ENCODE data around the gene ZSCAN26. TPM values are rescaled to one million over a fixed set of nuclear protein-coding genes. Genes with fewer than 3 reads are reported as not detected.

ZSCAN26 gene
- total RNA-seq, 1 experiment from 2014 or later = 9.0 TPM

DNA sequence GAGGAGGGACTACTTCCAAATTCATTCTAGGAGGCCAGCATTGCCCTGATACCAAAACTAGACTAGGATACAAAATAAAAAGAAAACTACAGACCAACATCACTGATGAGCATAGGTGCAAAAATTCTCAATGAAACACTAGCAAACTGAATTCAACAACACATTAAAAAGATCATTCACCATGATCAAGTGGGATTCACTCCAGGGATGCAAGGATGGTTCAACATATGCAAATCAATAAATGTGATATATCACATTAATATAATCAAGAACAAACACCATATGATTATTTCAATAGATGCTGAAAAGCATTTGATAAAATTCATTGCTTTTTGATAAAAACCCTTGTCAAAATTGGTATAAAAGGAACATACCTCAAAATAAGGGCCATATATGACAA, 24.6 kb downstream of the ZSCAN26 start:
- no peak overlapping the region for H2BK12ac ChIP-seq (ENCODE audit: insufficient read length, low read depth, low read length)
- H2AK5ac ChIP-seq (ENCODE audit: insufficient read length, low read length) = no peak overlapping the region
- H3K23me2 ChIP-seq (ENCODE audit: insufficient read length, low read depth, low read length, poor library complexity, severe bottlenecking) = no peaks in the 10 kb centered on the region
- H3K56ac ChIP-seq (ENCODE audit: insufficient read length, low read depth, low read length) = no peak overlapping the region
- Mint-ChIP-seq H3K4me1 (no peaks in the 10 kb centered on the region), H3K36me3 (ENCODE audit: insufficient read depth in 1 of 3, low read depth in 3 of 3) (peaks cover 13 to 44% (median 37%) of the 10 kb centered on the region in 3 experiments; a peak in 6 of 7 replicates), H3K27ac (no peak overlapping the region), H3K27me3 (ENCODE audit: low read depth) (no peaks in the 10 kb centered on the region), H3K4me3 (no peak overlapping the region), H3K9me3 (peaks cover 0 to 3% of the 10 kb centered on the region in 2 experiments; a peak in 2 of 5 replicates)
- no peak overlapping the region for H2BK120ac ChIP-seq (ENCODE audit: low read depth, low read length, poor library complexity, severe bottlenecking)
- no peaks in the 10 kb centered on the region for H3K9me3 ChIP-seq (ENCODE audit: control insufficient read depth, low read depth, low read length)
- no peak for DNase-seq
- no peak overlapping the region for H3K27ac ChIP-seq (ENCODE audit: insufficient read length, low read depth, low read length)
- H3K23ac ChIP-seq (ENCODE audit: insufficient read length, low read depth, low read length) = no peak overlapping the region
- H3K14ac ChIP-seq (ENCODE audit: insufficient read depth, low read length) = no peak overlapping the region
- H3K9ac ChIP-seq (ENCODE audit: extremely low read depth, insufficient read length, low read length) = no peak overlapping the region
- H3K79me2 ChIP-seq (ENCODE audit: insufficient read depth, low read length) = no peaks in the 10 kb centered on the region
- no peaks in the 10 kb centered on the region for H3K79me1 ChIP-seq (ENCODE audit: insufficient read depth, low read depth, low read length, poor library complexity, severe bottlenecking)
- TF ChIP-seq CTCF (conservative IDR thresholded peaks at IDR 0.05) = no peak
- no peak overlapping the region for H4K91ac ChIP-seq (ENCODE audit: insufficient read length, low read depth, low read length)
- no peaks in the 10 kb centered on the region for H3K27me3 ChIP-seq (ENCODE audit: insufficient read depth, low read length)
- H2BK5ac ChIP-seq (ENCODE audit: insufficient read length, low read length) = no peak overlapping the region
- no peak overlapping the region for H3T11ph ChIP-seq (ENCODE audit: low read length)
- H2BK20ac ChIP-seq (ENCODE audit: low read depth, low read length, poor library complexity, severe bottlenecking) = no peak overlapping the region
- no peak overlapping the region for H2AFZ ChIP-seq (ENCODE audit: low read length)
- no peak overlapping the region for H2BK15ac ChIP-seq (ENCODE audit: low read depth, low read length)
- H4K8ac ChIP-seq (replicated peaks; ENCODE audit: insufficient read length, low read depth, low read length) = no peak overlapping the region
- H4K20me1 ChIP-seq (ENCODE audit: control insufficient read depth, insufficient read depth, insufficient read length) = no peaks in the 10 kb centered on the region
- H3K4ac ChIP-seq (ENCODE audit: low read depth, low read length) = no peak overlapping the region
- no peak overlapping the region for H3K4me2 ChIP-seq (ENCODE audit: insufficient read depth, insufficient read length, low read length)
- no peak overlapping the region for H4K5ac ChIP-seq (ENCODE audit: insufficient read length, low read depth, low read length)
- H3K18ac ChIP-seq (ENCODE audit: insufficient read length, low read depth, low read length) = no peak overlapping the region
- H3K4me1 ChIP-seq (ENCODE audit: insufficient read depth, low read length) = no peaks in the 10 kb centered on the region
